ENCODE results near the gene CKMT1A. TPM values are rescaled to one million over a fixed set of nuclear protein-coding genes. Genes with fewer than 3 reads are reported as not detected.
"Not testable (repeated sequence)": the region's sequence is repeated elsewhere in the genome, so short reads cannot be mapped to it uniquely, and the experiment has no call there.

The CKMT1A gene
- total RNA-seq, 4 donors from 2014 or later = not detected

DNA sequence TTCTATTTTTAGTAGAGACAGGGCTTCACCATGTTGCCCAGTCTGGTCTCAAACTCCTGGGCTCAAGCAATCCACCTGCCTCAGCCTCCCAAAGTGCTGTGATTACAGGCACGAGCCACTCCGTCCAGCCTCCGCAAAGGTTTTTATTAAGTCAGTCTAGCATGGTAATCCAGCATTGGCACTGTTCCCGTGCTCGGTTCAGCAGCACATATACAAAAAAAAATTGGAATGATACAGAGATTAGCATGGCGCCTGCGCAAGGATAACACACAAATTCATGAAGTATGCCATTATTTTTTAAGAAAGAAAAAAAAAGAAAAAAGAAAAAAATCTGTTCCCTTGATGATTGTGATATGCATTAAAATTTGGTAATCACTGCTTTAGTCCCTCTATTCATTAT is 8.5 kb downstream of the CKMT1A start:
- TF ChIP-seq, protein P1, sequence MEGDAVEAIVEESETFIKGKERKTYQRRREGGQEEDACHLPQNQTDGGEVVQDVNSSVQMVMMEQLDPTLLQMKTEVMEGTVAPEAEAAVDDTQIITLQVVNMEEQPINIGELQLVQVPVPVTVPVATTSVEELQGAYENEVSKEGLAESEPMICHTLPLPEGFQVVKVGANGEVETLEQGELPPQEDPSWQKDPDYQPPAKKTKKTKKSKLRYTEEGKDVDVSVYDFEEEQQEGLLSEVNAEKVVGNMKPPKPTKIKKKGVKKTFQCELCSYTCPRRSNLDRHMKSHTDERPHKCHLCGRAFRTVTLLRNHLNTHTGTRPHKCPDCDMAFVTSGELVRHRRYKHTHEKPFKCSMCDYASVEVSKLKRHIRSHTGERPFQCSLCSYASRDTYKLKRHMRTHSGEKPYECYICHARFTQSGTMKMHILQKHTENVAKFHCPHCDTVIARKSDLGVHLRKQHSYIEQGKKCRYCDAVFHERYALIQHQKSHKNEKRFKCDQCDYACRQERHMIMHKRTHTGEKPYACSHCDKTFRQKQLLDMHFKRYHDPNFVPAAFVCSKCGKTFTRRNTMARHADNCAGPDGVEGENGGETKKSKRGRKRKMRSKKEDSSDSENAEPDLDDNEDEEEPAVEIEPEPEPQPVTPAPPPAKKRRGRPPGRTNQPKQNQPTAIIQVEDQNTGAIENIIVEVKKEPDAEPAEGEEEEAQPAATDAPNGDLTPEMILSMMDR (IDR thresholded peaks at IDR 0.05) = no peak
- no peak for TF ChIP-seq POLR2A (IDR thresholded peaks at IDR 0.05)
- Histone ChIP-seq H3K4me3 (no peak overlapping the region), H3K4me1 (no peaks in the 10 kb centered on the region), H3K36me3 (no peaks in the 10 kb centered on the region), H3K27me3 (no peaks in the 10 kb centered on the region), H3K27ac (no peak overlapping the region), H3K9me3 (no peaks in the 10 kb centered on the region)
- no peak for DNase-seq
- intact Hi-C loops (cut with DNase I; ENCODE audit: low total_unique reads) = no loop called here

DNA sequence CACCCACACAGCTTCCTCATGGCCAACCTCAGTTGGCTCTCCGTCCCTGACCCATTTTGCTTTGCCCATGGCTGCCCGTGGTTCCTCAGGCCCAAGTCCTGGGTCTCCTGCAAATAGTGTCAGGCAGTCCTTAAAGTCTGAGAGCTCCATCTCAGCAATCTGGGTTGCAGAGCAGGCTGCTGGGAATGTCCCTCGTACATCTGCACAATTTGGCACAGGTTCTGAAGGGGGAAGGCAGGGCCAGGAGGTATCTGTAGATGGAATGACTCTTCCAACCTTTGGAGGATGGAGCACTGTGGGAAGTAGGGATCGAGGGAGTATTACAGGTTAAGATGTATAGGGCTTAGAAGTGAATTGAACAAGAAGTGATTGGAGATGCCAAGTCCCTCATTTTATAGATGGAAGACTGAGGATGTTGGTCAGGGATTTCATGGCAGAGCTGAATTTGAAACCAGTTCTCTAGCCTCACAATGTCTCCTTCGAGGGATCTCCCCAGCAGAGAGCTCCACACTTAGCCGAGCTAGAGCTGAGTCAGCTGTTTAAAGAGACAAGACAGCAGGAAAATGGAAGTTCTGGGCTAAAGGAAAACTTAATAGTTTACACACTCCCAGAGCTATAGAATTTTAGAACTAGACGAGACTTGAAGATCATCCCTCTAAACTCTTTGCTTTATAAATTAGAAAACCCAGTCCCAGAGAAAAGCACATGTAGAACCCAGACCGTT is 9.2 kb downstream of the CKMT1A start:
- Histone ChIP-seq H3K36me3 (no peaks in the 10 kb centered on the region), H3K4me3 (no peak overlapping the region), H3K4me1 (no peaks in the 10 kb centered on the region), H3K27me3 (no peaks in the 10 kb centered on the region), H3K27ac (no peak overlapping the region), H3K9me3 (no peaks in the 10 kb centered on the region)
- intact Hi-C loops (cut with DNase I; ENCODE audit: low total_unique reads) = no loop called here
- no peak for TF ChIP-seq POLR2A (IDR thresholded peaks at IDR 0.05)
- TF ChIP-seq, protein P1 (IDR thresholded peaks at IDR 0.05) = no peak
- no peak for DNase-seq

DNA sequence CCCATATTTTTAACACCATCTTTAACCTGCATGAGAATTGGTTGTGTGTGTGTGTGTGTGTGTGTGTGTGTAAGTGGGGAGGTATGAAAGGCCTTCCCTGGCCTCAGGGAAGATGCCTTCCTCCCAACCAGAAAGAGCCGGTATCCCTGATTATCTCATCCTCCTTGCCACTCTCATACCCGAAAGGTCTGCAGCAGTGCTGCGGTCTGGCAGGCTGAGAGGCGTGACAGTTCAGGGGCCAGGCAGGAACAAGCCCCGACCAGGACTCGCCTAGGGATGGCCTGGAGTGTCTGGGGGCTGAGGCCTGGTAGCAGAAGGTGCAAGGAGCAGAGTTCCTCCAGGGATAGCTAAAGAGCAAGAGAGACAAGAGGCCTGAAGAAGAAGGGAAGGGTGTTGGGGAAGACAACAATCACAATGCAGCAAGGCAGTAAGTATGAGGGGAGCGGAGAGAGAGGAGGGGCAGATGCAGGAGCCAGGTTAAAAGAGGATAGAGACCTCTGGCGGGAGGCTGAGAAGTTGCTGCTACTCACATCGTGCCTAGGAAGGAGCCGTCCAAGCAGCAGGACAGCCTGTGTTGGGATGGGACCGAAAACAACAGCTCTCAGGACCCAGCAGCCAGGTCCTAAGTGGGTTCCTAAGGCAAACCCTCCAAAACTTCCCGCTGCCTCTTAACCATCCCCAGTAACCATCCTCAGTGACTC is 16.9 kb downstream of the CKMT1A start:
- H3K27ac ChIP-seq; H3K9me3 ChIP-seq; H3K4me1 ChIP-seq; DNase-seq; H3K36me3 ChIP-seq; H3K4me3 ChIP-seq; intact Hi-C loops (cut with DNase I; ENCODE audit: low total_unique reads); H3K27me3 ChIP-seq: not testable (repeated sequence)

DNA sequence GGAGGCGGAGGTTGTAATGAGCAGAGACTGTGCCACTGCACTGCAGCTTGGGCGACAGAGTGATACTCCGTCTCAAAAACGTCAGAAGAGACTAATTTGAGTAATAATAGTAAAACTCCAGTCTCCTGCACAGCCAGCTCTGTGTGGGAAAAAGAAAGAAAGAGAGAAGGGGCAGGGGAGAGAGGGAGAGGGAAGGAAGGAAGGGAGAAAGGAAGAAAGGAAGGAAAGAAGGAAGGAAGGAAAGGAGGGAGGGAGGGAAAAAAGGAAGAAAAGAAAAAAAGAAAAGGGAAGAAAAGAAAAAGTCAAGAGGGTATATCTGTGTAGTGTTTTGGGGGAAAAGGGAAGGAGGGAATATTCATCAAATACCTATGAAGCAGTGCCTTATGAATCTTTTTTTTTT is 29.5 kb downstream of the CKMT1A start:
- no peak overlapping the region for H3K27ac ChIP-seq
- no peaks in the 10 kb centered on the region for H3K27me3 ChIP-seq
- H3K4me1 ChIP-seq = no peaks in the 10 kb centered on the region
- H3K9me3 ChIP-seq = no peaks in the 10 kb centered on the region
- DNase-seq = no peak
- no peak overlapping the region for H3K4me3 ChIP-seq
- TF ChIP-seq, protein P1 (IDR thresholded peaks at IDR 0.05) = no peak
- no peak for TF ChIP-seq POLR2A (IDR thresholded peaks at IDR 0.05)
- no peaks in the 10 kb centered on the region for H3K36me3 ChIP-seq
- intact Hi-C loops (cut with DNase I; ENCODE audit: low total_unique reads) = no loop called here

DNA sequence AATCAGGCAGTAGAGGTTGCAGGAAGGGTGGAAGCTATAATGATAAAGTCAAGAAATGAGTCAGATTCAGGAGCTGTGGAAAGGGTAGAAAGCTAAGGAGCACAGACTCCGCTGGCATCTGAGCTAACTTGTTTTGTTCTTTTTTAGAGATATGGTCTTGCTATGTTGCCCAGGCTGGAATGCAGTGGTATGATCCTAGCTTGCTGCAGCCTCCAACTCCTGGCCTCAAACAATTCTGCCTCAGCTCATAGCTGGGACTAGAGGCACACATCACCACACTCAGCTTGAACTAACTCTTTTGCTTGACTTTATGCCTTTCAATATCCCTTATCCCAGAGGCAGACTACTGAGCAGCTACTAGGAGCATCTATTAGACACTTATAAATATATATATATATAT is 32.6 kb downstream of the CKMT1A start:
- H3K4me1 ChIP-seq; H3K36me3 ChIP-seq; H3K27me3 ChIP-seq; H3K4me3 ChIP-seq; H3K27ac ChIP-seq; H3K9me3 ChIP-seq; DNase-seq; intact Hi-C loops (cut with DNase I; ENCODE audit: low total_unique reads): not testable (repeated sequence)

DNA sequence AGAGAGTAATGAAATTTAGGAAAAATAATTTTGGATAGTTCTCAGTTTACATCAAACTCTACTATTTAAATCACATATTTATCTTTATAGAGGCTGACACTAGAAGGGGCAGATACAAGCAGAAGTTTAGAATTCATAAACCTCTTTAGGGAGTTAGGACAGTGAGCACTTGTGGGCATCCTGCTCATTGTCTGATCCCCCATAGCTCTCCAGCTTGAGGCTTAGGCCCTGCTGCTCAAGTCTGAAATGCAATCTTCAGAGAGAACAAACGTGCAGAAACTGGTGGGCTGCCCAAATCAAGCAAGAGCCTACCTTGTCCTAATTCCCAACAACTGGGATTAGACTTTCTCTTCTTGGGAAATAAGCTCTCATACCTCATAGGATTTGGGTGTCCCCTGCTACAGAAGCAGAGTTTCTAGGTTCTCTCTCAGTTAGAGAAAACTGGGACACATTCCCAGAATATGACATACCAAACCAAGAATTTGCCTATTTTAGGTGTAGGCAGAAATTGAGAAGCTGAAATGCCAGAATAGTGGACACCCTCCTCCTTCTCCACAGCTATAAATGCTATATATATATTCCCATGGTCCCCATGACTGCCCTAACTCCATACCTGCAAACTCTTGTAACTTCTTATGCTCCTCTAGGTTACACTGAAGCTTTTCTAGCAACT is 34.5 kb downstream of the CKMT1A start:
- H3K27ac ChIP-seq; H3K4me3 ChIP-seq; intact Hi-C loops (cut with DNase I; ENCODE audit: low total_unique reads); H3K27me3 ChIP-seq; H3K9me3 ChIP-seq; H3K4me1 ChIP-seq; H3K36me3 ChIP-seq; DNase-seq: not testable (repeated sequence)
